ENCODE results near the gene SUPT6H.
"Not testable (repeated sequence)": the region's sequence is repeated elsewhere in the genome, so short reads cannot be mapped to it uniquely, and the experiment has no call there.

Gene SUPT6H

DNA sequence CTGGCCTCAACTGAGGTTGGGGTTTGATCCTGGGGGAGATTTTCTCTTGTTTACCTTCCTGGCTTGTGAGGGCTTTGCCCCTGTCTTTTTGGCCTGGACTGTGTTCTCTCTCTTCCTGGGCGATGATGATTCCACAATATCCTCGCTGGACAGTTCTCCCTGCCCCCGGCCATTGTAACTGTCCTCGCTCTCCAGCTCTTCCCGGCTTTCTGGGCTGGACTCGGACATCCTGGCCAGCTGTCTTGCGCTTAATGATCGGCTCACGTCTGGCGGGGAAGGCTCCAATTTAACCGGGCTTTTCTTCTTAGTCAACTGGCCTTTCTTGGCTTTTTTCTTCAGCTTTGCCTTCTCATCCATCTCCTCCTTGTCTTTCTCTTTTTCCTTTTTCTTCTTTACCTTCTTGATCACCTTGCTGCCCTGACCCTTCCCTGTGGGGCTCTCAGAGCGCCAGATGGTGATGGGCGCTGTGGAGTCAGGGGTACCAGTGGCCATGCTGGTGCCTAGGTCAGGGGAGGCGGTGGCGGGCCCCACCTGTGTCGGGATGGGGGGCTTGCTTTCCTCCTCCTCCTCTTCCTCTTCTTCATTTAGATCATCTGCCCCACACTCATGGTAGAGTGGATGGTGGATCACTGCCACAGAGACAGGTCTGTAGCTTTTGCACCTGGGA lies 41.7 kb downstream of the SUPT6H start:
- DNase-seq = no peak

DNA sequence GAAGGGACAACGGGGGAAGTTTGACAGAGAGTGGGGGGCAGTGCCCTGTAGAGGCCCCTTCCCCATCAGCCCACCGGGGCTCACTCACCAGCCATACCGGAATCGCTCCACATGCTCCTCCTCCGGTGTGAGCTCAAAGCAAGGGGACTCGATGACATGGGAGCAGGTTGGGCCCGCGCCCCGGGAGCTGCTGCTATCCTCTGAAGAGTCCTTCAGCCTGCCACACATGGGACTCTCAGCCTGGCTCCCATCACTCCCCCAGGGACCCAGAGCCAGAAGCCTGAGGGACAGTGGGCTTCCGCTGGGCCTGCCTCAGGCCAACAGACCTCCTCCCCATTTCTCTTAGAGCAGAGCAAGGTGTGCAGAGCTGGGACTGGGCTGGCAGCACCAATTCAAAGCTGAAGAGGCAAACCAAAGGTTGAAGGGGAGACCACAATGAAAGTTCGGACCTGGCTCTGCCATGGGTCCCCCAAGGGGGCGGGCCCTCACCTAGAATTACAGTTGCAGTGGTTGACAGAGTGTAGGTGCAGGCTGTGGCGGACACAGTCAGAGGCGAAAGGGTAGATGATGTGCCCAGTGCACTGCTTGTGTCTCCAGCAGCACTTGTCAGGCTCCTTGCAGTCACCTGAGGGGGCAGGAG lies 42.3 kb downstream of the SUPT6H start:
- no peak for DNase-seq

DNA sequence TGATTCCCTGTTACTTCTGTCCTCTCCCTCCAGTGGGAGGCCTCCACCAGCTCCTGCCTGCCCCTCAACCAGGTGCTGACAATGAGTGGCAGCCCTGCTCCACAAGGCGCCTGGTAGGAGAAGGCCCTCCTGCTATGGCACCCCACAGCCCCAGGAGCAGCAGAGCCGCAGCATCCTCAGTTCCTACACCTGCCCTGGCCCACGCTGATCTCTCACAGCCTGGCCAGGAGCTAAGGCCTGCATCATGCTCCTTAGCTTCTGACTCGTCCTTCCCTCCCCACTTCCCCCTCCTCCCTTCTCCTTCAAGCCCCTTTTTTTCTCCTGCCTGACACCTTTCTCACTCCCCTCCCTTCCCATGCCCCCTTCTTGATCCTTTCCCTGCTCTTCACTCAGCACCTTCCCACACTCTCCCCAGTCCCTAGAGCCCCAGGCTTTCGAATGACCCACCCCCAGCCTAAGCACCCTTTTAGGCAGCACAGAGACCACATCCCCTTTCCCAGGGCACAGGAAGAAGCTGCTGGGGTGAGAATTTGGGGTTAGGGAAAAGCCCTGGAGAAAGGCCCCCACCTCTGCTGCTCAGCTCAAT lies 43.2 kb downstream of the SUPT6H start:
- DNase-seq = peak; percentile 28

DNA sequence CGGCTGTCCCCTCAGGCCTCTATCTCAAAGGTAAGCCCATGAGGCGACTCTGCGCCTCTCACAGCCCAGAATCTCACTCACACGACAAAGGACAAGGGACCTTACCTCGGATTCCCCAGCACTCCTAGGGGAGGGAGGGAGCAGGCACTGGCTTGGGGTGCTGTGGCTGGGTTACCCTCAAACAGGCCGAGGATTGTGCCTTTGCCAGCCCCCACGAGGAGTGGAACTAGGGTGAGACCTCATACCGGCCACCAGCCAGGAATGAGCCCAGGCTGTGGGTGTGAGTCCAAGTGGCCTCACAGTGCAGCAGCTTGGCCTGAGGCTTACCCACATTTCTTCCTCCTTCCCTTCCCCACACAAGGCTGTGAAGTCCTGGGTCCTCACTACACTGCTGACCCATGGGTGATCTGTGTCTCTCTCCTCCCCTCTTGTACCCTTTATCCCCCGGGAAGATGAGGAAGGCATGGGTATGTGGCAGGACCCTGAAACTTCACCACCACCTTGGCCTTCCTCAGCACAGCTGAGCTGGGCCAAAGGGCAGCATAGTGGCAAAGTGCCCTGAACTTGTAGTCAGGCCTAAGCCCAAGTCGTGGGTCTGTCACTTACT lies 43.8 kb downstream of the SUPT6H start:
- DNase-seq = no peak

DNA sequence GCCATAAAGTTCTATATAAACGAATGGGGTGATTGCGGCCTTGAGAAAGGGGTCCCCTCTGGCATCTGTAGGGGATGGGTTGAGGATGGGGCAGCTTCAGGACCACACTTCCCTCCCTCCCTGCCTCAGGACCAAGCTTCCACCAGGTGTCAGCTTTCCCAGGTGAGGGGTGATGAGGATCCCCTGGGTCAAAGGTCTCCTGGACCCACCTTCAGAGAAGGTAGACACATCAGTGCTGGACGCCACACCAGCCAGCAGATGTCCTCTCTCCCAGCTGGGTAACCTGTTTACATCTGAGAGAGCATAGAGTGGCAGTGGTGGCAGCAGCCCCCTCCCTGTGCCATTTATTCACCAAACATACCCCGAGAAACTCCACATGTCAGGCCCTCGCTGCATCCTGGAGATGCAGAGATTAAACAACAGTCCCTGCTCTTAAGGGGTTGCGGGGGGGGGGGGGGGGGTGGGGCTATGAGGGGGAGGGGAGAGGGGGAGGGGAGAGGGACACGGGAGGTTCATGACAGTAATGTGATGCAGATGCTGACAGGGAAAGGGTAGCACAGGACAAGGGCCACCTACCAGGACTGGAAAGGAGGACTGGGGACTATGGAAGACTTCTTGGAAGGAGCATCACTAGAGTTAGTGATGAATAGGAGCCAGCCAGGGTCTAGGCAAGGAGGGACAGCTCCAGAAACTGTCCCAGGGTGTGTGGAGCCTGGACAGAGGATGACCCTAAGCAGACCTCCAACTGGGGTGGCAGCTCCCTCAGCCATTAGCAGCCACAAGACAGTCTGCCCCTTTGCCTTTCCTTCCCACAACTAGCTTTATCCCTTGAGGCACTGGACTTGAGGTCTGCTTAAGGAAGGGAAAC lies 44.7 kb downstream of the SUPT6H start:
- no peak for DNase-seq

GRCh38 chr17:28707339-28707720 lies 45.3 kb downstream of the SUPT6H start:
- no peak for DNase-seq

- peak; percentile 95 for DNase-seq
Observed at GRCh38 chr17:28710861-28711722, 49.1 kb downstream of the SUPT6H start.

DNA sequence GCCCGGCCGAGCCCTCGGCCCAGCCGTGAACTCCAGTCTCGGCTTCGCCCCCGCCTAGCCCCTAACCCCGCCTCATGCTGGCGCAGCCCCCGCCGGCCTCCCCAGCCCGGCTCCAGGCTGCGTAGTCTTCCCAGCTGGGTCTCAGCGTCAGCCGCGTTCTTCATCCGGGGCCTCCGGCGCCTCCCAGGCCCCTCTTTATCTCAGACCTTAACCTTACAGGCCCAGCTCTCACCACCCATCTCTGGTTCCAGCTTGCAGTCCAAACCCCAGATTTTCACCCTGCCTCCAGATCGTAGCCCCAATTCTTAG lies 49.7 kb downstream of the SUPT6H start, which contains the start of gene PROCA1:
Gene PROCA1, minus strand, starts transcription at position 166 of the 309 bp plus-strand sequence. CDS start 228 bp downstream, outside the sequence.
- DNase-seq = peak; percentile 73

GRCh38 chr17:28712032-28712704 lies 50.2 kb downstream of the SUPT6H start:
- peak; percentile 70 for DNase-seq

DNA sequence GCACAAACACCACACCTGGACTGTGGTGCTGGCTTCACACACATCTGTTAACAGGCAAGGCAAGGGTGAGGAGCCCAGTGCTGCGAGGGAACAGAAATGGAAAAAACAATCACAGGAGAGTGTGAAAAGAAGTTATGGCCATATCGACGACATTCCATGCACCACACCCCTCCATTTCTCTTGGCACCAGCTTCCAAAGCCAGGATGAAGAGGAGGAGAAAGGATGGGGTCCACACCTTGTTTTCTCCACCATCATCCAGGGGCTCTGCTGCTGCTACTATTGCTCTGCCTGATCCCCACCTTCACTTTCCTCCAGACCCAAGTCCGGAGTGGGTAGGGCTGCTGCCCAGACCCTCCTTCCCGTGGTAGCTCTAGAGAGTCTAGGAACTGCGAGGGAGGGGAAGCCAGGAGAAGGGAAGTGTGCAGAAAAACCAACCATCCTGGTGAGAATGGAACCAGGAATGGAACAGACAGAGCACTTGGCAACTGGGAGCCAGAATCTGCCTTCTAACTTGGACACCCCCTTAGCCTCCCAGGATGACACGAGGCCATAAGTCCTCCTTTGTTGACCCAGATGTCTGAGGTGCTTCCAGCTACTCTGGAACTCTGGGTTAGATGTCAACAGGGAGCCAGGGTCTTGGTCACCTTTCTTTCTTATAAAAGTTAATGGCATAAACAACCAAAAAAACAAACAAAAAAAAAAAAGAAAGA lies 50.9 kb downstream of the SUPT6H start:
- DNase-seq = no peak

DNA sequence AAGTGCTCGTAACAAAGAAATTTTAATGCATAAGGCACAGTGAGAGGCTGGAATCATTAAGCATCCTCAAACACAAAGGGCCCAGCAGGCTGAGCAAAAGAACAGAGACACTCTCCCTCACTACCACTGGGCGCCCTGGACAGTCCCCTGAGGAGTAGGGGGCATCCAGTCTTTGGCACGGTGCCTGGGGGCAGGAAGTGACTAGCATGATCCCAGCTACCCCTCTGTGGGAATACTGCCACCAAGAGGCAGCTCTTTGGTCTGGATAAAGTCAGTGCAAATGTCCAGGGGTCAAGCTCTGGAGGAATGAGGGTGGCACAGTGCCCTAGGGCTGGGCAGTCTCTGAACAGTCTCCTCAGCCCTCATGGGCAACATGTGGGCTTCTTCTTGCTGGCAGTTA lies 52.3 kb downstream of the SUPT6H start:
- no peak for DNase-seq

DNA sequence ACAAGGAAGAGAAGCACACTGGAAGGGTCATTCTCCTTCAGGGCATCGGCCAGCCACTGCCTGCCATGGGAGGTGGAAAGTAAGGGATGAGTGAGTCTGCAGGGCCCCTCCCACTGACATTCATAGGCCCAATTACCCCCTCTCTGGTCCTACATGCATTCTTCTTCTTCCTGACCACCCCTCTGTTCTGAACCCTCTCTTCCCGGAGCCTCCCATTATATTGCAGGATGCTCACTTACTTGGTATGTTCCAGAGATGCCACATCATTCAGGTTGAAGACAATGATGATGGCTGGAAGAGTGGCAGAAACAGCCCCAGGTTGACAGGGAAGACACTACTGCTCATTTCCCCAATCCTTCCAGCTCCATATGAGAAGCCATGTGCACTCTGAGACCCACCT lies 53.2 kb downstream of the SUPT6H start:
- no peak for DNase-seq

- DNase-seq = no peak
Observed at GRCh38 chr17:28716740-28717577, 55.0 kb downstream of the SUPT6H start.

DNA sequence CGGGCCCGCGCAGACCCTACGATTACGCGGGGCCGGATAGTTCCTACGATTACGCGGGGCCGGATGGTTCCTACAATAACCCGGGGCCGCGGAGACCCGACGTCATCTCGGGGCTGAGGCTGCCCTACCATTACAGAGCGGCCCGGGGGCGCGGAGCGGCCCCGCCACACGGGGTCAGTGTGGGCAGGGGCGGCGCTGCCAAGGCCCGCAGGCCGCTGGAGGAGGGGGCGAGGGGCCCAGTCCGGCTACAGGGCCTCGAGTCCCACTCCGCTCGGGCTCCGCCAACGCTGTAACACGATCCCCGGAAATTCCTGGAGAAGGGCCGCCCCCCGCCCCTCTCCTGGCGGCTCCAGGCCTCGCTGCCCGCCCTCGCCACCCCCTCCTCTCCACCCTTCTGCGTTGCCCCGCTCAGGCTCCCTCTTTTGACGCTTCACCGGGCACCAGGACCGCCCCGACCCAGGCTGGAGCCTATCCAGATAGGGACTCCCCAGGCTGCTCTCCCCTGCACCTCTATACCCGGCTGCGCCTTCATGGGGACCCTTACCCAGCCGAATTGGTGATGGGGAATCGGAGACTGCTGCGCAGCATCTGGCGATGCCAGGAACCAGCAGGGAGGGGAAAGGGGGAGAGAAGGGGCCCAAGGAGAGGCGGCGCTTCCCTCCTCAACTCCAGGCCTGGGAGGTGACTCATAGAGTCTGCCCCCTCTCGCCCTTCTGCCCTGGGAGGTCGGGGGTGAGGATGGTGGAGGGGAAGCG lies 55.8 kb downstream of the SUPT6H start, which contains the start of gene RAB34:
Gene RAB34, minus strand, starts transcription at position 291 of the 755 bp plus-strand sequence. CDS start 602 bp downstream, outside the sequence.
- no peak for DNase-seq

DNA sequence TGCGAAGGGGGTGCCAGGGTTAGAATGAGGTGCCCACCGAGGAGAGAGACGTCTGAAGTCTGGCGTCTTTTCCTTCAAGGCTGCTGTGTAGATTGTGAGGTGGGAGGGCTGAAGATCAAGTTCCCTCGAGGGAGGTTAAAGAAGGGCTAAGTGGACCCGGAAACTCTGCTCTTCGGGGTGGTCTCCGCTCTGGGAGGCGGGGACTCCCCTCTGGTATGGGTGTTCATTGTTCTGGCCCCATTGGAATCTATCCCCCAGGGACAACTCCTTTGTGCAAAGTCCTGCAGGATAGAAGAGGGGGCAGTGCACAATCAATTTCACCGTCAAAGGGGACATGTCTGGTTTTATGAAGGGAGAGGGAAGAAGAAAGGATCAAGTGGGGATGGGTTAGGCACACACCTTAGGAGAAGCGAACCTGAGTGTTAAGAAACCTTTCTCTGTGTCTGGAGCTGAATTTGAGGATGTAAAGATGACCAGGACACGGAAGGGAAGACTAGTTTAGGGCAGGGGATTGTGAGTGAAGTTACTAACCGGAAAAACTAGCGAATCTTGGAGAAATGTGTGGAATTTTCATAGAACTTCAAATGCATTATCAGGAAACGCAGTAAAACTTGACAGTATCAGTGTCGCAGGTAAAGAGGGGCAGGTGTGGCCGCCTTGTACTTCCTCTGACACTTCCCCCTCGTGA lies 56.5 kb downstream of the SUPT6H start:
- DNase-seq = no peak

GRCh38 chr17:28719021-28719433 lies 57.0 kb downstream of the SUPT6H start:
- DNase-seq = no peak

- DNase-seq = no peak
Observed at GRCh38 chr17:28720247-28720996, 58.4 kb downstream of the SUPT6H start.

GRCh38 chr17:28720997-28721329 lies 59.0 kb downstream of the SUPT6H start:
- not testable (repeated sequence) for DNase-seq
